ENCODE results near the gene DOCK7. TPM values are rescaled to one million over a fixed set of nuclear protein-coding genes. Genes with fewer than 3 reads are reported as not detected.

The DOCK7 gene
- total RNA-seq, 1 donor from 2014 or later = 63.7 TPM

DNA sequence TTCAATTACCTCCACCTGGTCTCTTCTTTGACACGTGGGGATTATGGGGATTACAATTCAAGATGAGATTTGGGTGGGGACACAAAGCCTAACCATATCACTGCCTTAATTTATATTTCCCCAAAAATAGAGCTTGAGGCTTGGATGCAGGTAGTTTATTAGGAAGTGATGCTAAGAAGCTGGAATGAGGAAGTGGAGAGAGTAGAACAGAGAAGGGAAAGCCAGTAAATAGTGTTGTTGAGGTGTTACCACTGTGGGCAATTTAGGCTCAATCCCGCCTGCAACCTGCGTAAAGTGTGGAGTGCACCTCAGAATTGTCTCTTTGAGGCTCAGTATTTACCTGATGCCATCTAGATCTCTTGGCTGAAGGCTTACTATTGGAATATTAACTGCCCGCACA, 4.9 kb upstream of the DOCK7 start:
- H3K4me3 Mint-ChIP-seq = no peak overlapping the region
- H3K9me3 Mint-ChIP-seq = no peaks in the 10 kb centered on the region
- no peaks in the 10 kb centered on the region for H3K27me3 Mint-ChIP-seq (ENCODE audit: low read depth)
- H3K4me1 Mint-ChIP-seq = peaks cover 28% of the 10 kb centered on the region
- TF ChIP-seq CTCF (IDR thresholded peaks at IDR 0.05; ENCODE audit: unreplicated experiment) = no peak
- no peak overlapping the region for H3K27ac Mint-ChIP-seq
- peaks cover 6% of the 10 kb centered on the region for H3K36me3 Mint-ChIP-seq
- DNase-seq (ENCODE audit: low spot score in 2 of 2, unreplicated experiment in 2 of 2) = no peak

- H3K9me3 Mint-ChIP-seq = no peaks in the 10 kb centered on the region
- H3K27ac Mint-ChIP-seq = no peak overlapping the region
- no peak overlapping the region for H3K4me3 Mint-ChIP-seq
- H3K4me1 Mint-ChIP-seq = peaks cover 37% of the 10 kb centered on the region
- DNase-seq (ENCODE audit: low spot score in 2 of 2, unreplicated experiment in 2 of 2) = no peak
- H3K27me3 Mint-ChIP-seq (ENCODE audit: low read depth) = no peaks in the 10 kb centered on the region
- H3K36me3 Mint-ChIP-seq = peaks cover 6% of the 10 kb centered on the region
- no peak for TF ChIP-seq CTCF (IDR thresholded peaks at IDR 0.05; ENCODE audit: unreplicated experiment)
These were observed 3.1 kb upstream of the DOCK7 start for GRCh38 chr1:62691062-62691844.

GRCh38 chr1:62689524-62689923, 1.3 kb upstream of the DOCK7 start:
- peaks cover 46% of the 10 kb centered on the region for H3K4me1 Mint-ChIP-seq
- no peak for TF ChIP-seq CTCF (IDR thresholded peaks at IDR 0.05; ENCODE audit: unreplicated experiment)
- no peak for DNase-seq (ENCODE audit: low spot score in 2 of 2, unreplicated experiment in 2 of 2)
- H3K27me3 Mint-ChIP-seq (ENCODE audit: low read depth) = no peaks in the 10 kb centered on the region
- peak overlapping the region; percentile 81 for H3K27ac Mint-ChIP-seq
- H3K9me3 Mint-ChIP-seq = no peaks in the 10 kb centered on the region
- peak overlapping the region; percentile 58 for H3K4me3 Mint-ChIP-seq
- peaks cover 4% of the 10 kb centered on the region for H3K36me3 Mint-ChIP-seq

GRCh38 chr1:62688687-62689085, 500 bp upstream of the DOCK7 start:
- Mint-ChIP-seq H3K27me3 (ENCODE audit: low read depth) (no peaks in the 10 kb centered on the region), H3K36me3 (no peaks in the 10 kb centered on the region), H3K9me3 (no peaks in the 10 kb centered on the region), H3K4me1 (peaks cover 48% of the 10 kb centered on the region), H3K27ac (peak overlapping the region; percentile 97), H3K4me3 (peak overlapping the region; percentile 96)
- no peak for DNase-seq (ENCODE audit: low spot score in 2 of 2, unreplicated experiment in 2 of 2)
- TF ChIP-seq CTCF (IDR thresholded peaks at IDR 0.05; ENCODE audit: unreplicated experiment) = no peak

- no peak for TF ChIP-seq CTCF (IDR thresholded peaks at IDR 0.05; ENCODE audit: unreplicated experiment)
- no peaks in the 10 kb centered on the region for H3K9me3 Mint-ChIP-seq
- peaks cover 48% of the 10 kb centered on the region for H3K4me1 Mint-ChIP-seq
- DNase-seq (ENCODE audit: low spot score in 2 of 2, unreplicated experiment in 2 of 2) = peak in 1 of 2 experiments; percentile 21
- no peaks in the 10 kb centered on the region for H3K36me3 Mint-ChIP-seq
- peak overlapping the region; percentile 98 for H3K4me3 Mint-ChIP-seq
- no peaks in the 10 kb centered on the region for H3K27me3 Mint-ChIP-seq (ENCODE audit: low read depth)
- peak overlapping the region; percentile 98 for H3K27ac Mint-ChIP-seq
These were observed 724 bp downstream of the DOCK7 start for GRCh38 chr1:62687421-62687902.
